Effector CD4-positive, alpha-beta T cell (primary cell): ENCODE results near the gene JPH2.

Source experiments
- DNase-seq: peaks from one replicate; pipeline ENCODE4 v3.0.0-alpha.2; 2020

The JPH2 gene

DNA sequence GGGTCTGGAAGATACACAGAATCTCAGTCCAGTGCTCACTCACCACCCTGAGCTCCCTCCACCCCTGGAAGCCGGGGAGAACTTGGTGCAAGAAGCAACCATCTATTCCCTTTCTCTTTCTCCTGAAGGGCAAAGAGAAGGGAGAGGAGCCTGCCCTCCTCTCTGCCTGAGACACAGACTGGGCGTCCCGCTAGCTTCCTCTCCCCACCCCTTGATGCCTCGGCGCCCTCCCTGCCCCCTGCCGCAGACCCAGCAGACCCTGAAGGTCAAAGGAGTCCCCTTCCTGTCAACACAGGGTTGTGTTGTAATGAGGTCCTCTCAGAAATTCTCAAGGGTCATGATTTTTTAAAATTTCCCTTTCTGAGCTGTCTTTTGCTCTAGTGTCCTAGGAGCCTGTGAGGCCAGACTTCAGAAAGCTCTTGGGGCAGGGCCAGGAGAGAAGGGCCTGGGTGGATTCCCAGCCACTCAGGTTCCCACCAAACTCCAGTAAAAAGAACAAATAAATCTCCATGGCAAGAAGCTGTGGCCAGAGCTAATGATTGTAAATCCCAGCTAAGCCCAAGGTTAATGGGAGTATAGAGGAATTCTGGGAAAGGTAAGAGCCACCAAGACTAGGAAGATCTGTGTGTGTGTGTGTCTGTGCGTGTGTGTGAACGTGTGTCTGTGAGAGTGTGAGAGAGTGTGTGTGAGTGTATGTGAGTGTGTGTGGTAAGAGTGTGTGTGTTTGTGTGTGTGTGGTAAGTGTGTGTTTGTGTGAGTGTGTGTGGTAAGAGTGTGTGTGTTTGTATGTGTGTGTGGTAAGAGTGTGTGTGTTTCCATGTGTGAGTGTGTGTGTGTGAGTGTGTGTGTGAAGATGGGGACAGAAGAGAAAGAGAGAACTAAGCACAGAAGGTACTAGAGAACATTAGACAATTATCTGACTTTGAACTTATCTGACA lies 1.1 kb upstream of the JPH2 start:
- DNase-seq, result no peak

DNA sequence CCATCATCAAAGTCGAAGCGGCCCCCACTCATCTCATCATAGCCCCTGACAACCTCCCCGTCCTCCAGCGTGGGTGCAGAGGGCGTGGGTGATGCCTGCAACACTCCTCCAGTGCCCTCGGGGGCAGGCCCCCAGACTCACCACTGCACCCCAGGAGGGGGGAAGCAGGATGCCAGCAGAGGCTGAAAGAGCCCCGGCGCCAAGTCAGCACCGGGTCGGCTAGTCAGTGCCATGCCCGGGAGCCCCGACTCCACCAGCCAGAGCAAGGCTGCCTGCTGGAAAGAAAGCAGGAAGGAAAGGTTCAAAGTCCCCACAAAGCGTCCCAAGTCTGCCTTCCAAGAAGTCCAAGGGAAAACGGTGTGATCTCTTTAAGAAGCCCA lies 324 bp downstream of the JPH2 start:
- no peak for DNase-seq

DNA sequence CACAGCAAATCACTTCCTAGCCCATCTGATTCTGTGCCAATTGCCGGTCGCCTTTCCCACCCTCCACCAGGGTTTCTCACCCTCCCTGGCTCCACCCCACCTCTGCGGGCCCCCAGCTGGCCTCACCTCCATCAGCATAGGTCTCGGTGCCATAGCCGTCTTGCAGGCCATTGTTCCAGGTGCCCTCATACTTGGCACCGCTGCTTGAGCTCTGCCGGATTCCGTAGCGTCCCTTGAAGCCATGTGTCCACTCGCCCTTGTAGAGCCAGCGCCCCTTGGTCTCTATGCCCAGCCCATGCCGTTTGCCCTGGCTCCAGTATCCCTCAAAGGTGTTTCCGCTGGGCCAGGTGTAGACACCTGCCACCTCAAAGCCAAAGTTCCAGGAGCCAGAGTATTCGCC lies 787 bp downstream of the JPH2 start:
- DNase-seq, result no peak

DNA sequence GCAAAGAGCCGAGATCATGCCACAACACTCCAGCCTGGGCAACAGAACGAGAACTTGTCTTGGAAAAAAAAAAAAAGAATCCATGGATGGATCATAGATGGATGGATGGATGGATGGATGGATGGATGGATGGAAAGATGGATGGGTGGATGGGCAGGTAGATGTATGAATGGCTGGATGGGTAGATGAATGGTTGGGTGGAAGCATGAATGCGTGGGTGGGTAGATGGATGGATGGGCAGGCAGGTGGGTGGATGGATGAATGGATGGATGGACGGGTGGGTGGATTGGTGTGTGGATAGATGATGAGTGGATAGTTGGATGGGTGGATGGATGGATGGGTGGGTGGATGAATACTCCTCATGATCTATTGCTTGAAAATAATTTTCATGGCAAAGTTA lies 1.4 kb downstream of the JPH2 start:
- no peak for DNase-seq

DNA sequence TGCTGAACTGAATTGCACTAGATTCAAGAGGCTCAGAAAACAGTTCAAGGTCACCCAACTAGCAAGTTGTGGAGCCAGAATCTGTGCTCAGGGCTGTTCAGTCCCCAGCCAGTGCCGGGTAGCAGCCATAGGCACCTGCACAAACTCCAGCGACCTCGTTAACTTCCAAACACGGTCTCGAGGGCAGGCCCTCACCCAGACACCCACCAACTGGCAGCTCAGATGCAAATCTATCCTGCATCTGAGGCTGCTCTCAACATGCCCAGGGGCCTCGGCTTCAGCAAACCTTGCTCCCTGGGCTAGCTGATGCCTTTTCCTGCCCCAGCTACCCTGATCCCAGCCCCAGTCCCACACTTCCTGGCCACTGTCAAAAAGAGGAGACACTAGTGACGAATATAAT lies 3.7 kb downstream of the JPH2 start:
- no peak for DNase-seq

DNA sequence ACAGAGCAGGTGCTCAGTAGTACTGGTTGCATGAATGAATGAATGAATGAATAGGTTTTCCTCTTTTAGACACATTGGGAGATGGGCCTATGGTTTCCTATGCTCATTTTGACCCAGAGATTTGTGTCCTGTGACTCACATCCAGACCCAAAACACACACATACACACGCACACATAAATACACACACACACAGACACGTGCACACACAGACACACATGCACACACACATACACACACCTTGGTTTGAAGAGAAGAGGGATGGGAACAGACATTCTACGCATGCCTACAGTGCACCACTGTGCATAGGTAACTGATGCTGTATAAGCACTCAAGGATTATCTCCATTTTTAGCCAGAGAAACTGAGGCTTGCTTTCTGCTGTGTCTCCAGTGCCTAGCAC lies 4.1 kb downstream of the JPH2 start:
- no peak for DNase-seq

DNA sequence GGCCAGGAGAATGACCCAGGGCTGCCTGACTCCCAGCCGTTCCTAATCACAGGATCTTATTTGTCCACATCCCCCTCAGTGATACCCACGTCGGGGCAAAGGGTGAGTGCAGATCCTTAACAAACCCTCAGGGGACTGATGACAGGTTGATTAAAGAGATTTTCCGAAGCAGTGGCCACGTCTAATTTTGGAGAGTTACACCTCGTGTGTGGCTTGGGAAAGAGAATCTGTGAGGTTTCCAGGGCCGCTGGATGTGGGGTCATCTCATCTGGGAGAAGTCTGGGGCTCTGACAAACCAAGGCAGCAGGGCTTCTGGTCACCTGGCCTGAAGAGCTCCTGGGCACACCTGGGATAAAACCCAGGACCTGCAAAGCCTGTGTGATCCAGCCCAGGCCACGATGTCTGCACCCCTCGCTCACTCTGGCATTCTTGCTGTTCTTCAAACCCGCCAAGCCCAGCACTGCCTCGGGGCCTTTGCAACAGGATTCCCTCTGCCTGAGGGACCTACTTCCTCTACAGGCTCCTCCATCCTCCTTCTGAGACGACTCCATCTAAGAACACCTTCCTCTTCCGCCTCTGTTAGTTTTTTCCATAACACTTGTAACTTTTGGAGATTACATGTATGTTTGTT lies 4.7 kb downstream of the JPH2 start:
- DNase-seq, result no peak

DNA sequence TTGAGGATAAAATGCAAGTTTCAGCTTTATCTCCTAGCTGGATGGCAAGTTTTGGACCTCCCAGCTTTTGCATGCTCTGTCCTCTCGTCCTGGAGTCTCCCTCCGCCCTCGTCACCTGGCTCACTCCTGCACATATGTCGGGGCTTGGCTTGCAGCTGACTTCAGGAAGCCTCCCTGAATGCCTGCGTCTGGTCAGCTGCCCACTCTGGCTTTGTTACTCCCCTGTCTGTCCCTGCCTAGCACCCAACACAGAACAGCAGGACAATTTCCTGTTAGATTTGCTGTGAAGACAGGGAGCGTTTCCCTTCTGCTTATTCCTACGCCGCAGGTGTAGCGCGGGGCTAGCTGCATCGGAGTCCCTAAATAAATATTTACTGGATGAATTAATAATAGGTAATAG lies 5.4 kb downstream of the JPH2 start:
- no peak for DNase-seq

DNA sequence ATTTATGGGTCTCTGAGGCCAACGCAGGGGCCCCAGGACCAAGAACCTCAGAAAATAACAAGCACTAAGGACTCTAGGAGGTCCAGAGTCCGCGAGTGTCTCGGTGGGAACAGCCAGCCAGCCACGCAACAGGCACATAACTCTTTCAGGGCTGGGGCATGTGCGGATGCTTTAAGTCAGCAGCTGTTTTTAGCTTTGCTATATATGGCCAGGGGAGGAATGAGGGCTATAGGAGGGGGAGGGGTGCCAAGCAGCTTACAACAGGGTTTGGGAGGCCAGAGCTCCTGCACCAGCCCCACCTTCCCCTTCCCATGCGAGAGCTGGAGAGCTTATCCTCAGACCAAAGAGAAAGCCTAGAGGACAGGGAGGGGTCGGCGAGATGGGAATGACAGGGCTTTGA lies 6.2 kb downstream of the JPH2 start:
- DNase-seq, result no peak

DNA sequence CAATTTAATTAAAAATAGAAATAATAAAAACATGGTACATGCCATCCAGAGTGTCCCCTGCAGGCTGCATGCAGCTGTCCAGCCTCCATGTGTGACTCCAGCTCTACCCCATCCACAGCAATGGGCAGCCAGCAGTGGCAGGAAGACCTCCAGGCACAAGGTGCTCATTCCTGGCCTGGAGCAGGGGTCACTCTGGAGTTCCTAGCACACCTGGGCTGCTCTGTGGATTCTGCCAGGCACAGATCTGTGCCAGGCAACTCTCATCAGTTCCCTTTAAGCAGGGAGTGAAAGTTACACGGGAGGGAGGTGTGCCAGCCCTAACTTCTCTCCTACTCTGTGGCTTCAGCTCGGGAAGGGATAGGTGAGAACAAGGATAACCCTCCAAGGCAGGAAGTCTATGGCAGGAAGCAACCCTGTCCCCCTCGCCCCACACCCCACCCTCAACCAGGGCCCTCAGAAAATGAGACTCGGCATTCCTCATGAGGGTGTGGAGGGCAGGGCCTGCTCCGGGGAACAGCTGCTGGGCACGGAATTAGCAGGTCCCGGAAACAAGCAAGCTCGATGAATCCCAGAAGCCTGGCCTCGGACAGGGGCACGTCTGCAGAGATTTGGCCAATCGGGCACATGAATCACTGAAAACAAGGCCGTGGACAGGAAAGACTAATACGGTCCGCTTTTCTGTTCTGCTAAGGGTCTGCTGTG lies 10.0 kb downstream of the JPH2 start:
- no peak for DNase-seq

DNA sequence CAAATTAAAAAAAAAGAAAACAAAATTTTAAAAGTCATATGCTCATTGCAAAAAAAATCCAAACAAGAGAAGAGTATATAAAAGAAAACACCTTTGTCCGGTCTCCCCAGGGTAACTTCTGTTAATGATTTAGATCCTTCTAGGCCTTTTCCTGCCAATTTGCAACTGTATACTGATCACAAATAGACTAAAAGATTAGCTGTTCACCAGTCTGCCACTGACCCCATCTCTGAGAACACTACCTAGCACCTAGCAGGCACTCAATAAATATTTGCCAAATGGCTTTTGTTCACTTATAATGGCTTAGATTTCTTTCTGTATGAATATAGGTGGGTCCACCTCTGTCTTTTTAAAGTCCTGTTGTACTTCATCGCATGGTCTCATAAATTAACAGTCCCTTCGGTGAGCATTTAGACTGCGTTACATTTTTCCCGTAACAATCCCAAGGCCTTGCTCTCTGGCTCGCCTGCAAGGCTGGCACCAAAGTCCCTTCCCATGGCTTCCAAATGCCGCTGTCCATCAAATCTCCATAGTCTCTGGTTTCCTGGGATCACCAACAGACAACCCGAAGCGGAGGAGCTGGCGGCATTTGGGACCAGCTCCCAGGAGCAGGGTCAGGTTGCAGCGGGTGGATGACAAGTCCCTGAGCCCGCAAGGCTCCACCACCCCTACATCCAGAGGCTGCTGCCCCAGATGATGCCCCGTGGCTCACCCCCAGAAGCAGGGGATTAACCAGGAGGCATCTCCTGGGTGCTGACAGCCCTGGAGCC lies 11.8 kb downstream of the JPH2 start:
- DNase-seq, result no peak

DNA sequence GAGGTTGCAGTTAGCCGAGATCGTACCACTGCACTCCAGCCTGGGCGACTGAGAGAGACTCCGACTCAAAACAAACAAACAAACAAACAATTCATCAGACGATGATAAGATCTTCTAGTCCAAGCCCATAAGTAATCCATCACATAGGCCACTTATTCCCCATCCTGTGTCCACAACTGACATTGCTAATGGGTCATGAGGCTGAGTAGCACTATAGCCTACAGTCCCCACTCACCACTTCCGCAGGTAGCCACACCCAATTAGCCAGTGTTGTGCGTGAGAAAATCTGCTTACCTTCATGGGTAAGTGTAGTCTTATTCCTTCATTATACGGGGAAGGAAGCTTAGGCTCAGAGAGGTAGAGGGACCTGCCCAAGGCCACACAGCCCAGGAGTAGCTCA lies 13.1 kb downstream of the JPH2 start:
- DNase-seq, result no peak

DNA sequence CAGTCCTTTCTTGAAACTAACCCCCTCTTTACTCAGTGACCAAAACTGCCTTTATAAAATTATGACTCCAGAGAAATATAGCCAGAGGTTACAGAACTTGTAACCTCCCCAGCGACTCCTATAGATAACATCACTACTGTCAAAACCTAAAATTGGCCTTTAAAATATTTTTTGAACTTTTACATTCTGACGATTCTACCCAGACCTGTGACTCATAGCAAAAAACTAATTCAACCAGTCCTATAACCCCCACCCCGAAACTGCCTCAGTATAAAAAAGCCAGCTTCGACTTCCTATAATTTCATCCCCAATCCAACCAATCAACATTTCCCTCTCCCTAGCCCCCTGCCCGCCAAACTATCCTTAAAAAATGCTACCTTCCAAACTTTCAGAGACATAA lies 13.9 kb downstream of the JPH2 start:
- no peak for DNase-seq

DNA sequence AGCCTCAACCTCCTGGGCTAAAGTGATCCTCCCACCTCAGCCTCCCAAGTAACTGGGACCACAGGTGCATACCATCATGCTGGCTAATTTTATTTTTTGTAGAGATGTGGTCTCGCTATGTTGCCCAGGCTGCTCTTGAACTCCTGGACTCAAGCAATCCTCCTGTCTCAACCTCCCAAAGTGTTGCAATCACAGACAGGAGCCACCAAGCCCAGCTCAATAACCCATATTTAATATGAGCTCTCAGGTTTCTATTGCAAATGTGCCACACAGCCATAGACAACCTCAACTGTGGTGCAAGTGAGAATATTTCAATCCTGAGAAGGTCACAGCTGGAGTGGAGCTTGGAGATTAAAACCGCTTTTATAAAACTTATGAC lies 14.4 kb downstream of the JPH2 start:
- no peak for DNase-seq

DNA sequence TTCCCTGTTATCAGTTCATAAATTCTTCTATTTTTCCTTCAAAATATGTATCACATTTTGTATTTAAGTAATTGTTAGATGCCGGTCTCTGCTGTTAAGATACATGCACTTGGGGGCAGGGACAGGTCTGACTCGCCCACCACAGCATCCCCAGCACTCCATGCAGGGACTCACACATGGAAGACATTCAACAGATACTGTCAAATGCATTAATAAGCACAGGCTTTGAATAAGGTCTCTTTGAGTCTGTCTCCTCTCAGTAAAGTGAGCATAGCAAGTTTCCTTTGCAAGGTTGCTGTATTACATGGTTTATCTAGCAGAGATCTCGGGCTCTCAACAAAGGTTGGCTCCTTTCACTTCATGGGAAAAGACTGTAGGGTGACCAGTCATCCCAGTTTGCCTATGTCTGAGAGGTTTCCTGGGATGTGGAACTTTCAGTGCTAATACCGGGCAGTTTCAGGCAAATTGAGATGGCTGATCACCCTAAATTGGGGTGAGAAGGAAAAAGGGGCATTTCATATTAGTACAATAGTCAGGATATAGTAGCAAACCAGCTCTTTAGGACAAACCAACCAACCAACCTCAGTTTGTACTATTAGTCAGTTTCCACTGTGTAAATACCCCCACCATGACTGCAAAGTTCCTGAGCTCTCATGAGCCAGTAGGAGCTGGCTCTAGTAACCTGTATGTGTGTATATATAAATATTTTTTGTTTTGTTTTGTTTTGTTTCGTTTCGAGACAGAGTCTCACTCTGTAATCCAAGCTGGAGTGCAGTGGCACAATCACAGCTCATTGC lies 15.0 kb downstream of the JPH2 start:
- DNase-seq, result no peak

DNA sequence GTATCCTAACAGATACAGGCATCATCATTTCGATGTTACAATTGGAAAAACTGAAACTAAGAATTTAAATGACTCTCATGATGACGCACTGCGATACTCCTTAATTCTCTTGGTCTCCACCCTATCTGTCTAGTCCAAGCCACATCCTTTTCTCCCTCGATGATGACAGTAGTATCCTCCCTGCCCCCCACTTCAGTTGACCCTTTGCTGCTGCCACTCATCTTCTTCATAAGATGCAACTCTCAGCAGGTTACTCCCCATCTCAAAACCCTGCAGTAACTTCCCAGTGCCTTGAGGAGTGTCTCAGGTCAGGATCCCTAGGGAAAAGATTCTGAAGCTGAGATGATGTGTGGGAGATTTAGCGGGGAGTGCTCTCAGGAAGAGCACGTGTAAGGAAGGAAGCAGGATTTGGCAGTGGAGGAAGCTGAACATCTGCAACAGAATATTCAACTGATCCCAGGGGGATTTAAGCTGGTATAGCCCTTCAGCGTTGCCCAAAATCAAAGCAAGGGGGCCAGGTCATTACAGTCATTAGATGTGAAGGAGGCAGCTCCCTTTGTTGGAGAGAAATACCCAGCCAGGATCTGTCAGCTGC lies 16.1 kb downstream of the JPH2 start:
- DNase-seq, result no peak

DNA sequence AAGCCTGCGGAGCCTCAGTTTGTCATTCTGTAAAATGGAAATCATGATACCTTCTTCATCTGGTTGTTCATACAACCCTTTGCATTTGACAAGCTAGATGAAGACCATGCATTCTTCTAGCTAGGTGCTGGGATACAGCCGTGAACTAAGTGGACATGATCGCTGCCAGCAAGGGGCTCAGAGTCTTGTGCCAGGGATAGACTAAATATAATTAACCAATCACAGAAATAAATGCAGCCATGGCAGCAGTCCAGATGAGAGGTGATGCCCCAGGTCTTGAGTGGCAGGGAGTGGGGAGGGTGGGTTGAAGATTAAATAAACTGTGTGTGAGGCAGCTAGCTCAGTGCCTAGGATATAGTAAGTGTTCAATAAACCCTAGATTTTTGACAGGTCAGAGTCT lies 19.3 kb downstream of the JPH2 start:
- DNase-seq, result no peak

DNA sequence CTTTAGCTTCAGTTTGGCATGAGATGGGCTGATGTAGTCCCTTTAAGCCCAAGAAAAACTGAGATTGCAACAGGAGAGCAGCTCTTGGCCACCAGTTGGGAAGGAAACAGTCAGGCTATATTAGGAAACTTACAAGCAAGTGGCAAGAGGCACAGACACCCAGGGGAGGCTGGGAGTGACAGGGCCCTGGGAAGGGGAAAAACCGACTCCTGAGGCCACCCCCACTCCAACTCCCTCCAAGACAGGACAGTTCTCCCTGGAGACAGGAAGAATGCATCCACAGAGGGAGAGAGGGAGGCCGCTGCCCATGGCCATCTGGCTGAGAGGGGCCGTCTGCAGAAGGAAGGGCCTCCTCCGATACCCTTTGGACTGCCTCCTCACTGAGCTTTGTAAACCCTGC lies 20.5 kb downstream of the JPH2 start:
- no peak for DNase-seq

DNA sequence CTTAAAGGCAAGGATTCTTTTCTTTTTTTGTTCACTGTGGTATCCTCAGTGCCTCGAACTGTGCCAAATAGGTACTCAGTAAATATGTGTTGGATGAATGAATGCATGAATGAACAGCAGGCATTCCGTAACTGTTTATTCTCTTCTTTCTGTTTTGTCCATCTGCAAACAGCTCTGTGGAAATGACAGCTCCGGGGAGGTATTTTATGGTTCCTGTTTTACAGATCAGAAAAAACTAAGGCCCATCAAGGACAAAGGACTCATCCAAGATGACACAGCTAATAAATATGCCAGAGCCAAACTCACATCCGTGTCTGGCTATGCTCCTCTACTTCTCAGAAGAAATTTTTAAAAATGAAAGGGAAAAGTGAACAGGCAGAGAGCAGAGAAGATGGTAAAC lies 21.0 kb downstream of the JPH2 start:
- DNase-seq, result no peak

DNA sequence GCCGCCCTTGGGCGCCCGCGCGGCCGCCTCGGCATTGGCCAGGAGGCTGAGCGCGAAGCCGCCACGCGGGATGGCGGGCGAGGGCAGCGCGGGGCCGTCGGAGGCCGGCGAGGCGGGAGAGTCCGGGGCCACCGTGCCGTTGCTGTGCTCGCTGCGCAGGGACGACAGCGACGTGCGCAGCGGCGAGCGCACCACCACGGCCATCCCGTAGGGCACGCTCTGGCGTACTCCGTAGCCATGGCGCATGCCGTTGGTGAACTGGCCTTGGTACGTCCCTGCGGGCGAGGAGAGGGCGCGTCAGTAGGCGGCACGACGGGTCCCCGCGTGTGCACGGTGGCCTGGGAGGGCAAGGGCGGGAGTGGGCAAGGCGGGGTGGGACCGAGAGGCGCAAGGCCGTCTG lies 26.9 kb downstream of the JPH2 start:
- no peak for DNase-seq

DNA sequence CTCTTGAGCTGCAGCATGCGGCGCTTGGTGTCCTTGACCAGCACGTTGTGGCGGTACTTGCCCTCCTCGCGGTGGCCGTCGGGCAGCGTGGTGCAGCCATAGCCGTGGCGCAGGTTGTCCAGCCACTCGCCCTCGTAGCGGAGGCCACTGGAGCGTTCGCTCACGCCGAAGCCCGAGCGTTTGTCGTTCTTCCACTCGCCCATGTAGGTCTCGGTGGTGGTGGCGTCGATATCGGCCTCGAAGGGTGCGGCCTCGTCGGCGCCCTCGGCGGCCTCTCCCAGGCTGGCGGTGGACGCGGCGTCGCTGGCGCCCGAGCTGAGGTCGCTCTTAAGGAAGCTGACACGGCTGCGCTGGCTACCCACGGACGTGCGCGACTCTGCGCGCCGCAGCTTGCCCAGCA lies 27.3 kb downstream of the JPH2 start:
- DNase-seq, result no peak

DNA sequence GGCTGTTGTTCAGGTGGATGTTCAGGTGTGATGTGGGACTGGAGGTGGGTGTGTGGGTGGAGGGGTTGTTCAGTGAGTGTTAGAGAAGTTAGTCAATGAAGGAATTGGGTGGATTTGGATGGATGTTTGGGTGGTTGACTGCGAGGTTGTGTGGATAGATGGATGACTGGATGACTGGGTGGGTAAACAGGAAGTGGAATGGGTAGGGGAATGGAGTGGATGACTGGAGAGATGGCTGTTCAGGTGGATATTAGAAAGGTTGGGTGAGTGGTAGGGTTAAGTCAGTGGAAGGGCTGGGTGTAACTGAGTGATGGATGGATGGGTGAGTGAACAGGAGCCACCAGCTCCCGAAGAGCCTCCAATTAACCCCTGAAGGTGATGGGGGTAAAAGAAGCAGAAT lies 27.9 kb downstream of the JPH2 start:
- DNase-seq, result no peak
